Measurements from ENCODE around the gene SPDYE4. TPM values are rescaled to one million over a fixed set of nuclear protein-coding genes. Genes with fewer than 3 reads are reported as not detected.

The SPDYE4 gene
- polyA plus RNA-seq, 1 experiment = not detected

DNA sequence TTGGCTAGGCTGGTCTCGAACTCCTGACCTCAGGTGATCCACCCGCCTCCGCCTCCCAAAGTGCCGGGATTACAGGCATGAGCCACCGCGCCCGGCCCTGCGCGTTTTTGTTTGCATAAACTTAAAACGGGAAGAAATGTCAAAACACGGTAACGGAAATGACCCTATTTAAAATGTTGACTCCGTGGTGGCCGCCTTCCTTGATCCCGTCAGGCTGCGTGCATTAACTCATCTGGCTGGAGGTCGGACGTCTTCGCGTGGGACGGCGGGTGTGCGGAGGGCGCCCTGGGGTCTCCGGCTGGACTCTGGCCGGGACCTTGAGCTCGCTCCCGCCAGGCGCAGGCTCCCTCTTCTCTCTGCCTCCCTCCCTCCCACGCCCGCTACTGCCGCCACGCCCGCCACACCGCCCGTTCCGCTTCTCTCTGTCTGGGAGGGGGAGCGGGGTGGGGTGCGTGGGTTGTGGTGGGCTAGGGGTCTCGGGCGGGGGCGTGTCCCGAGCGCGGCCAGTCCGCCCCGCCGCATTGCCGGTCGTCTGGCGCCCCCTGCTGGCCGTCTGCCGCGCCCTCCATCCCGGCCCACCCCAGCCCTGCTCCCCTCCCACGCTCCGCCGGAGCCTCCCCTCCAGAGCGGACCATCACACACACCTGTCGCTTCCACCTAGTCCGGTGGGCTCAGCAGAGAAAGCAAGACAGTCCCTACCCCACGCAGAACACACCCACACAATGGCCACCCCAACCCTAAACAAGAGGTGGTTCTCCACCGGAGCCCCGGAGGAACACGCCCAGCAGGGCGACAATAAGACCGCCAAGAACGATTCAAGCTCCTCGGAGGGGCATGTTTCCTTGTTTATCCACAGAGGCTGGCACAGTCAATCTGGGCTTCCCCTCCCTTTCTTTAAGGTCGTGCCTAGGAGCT is 12.5 kb downstream of the SPDYE4 start:
- ChIA-PET POLR2A (no interaction called here), CTCF (interaction anchor here (0.6 to 2.5 kb wide), 50 partner anchors 9 to 362 kb away, joined by 3 to 29 read pairs (median 4); no protein-coding TSS in a partner anchor)
- peaks cover 4% of the 10 kb centered on the region for H3K27me3 ChIP-seq (ENCODE audit: control insufficient read depth, insufficient read depth, low read length)
- H3K27ac ChIP-seq (ENCODE audit: low read depth, low read length) = no peak overlapping the region
- H3K9me3 ChIP-seq (ENCODE audit: control insufficient read depth, insufficient read depth, low read length) = no peaks in the 10 kb centered on the region; the same call in 1 of the 2 replicates
- TF ChIP-seq, protein P1, sequence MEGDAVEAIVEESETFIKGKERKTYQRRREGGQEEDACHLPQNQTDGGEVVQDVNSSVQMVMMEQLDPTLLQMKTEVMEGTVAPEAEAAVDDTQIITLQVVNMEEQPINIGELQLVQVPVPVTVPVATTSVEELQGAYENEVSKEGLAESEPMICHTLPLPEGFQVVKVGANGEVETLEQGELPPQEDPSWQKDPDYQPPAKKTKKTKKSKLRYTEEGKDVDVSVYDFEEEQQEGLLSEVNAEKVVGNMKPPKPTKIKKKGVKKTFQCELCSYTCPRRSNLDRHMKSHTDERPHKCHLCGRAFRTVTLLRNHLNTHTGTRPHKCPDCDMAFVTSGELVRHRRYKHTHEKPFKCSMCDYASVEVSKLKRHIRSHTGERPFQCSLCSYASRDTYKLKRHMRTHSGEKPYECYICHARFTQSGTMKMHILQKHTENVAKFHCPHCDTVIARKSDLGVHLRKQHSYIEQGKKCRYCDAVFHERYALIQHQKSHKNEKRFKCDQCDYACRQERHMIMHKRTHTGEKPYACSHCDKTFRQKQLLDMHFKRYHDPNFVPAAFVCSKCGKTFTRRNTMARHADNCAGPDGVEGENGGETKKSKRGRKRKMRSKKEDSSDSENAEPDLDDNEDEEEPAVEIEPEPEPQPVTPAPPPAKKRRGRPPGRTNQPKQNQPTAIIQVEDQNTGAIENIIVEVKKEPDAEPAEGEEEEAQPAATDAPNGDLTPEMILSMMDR (IDR thresholded peaks at IDR 0.05; ENCODE audit: low read depth, low read length) = peak; percentile 69
- peak; percentile 4 for DNase-seq (ENCODE audit: low read depth, low spot score)
- H3K4me3 ChIP-seq (ENCODE audit: low read depth, low read length) = peak overlapping the region; percentile 65

DNA sequence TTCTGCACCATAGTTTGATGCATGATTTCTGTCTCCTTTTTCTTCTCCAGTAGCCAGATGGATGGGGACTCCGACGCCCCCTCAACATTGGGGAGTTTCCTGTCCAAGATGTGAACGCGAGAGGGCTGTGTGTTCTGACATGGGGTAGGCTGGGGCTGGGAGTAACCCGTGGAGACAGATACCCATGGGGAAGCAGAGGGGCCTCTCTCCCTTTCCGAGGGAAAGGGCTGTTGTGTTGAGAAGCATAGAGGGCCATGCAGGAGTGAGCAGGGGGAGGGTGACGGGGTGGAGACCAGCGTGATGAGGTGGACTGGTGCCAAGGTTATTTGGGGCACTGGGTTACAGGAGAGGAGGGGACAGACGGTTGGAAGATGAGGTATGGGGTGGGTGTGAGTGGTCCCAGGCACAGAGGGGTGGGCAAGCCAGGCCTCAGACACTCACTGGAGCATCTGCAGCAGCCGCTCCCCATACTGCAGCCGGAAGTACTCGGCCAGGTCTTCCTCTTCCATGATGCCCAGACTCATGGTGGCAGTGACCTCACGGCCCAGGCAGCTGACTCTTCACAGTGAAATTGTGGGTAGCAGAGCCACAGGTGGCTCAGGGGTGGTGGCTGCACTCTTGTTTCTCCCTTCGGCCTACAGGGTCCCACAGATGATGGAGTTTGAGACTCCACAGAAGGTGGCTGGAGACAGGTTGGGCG is 14.1 kb downstream of the SPDYE4 start:
- Histone ChIP-seq H3K27ac (ENCODE audit: low read depth, low read length) (no peak overlapping the region), H3K27me3 (ENCODE audit: control insufficient read depth, insufficient read depth, low read length) (peaks cover 4% of the 10 kb centered on the region), H3K4me3 (ENCODE audit: low read depth, low read length) (no peak overlapping the region), H3K9me3 (ENCODE audit: control insufficient read depth, insufficient read depth, low read length) (no peaks in the 10 kb centered on the region; the same call in 1 of the 2 replicates)
- ChIA-PET CTCF (no interaction called here), POLR2A (no interaction called here)
- DNase-seq (ENCODE audit: low read depth, low spot score) = no peak
- TF ChIP-seq, protein P1 (IDR thresholded peaks at IDR 0.05; ENCODE audit: low read depth, low read length) = no peak

DNA sequence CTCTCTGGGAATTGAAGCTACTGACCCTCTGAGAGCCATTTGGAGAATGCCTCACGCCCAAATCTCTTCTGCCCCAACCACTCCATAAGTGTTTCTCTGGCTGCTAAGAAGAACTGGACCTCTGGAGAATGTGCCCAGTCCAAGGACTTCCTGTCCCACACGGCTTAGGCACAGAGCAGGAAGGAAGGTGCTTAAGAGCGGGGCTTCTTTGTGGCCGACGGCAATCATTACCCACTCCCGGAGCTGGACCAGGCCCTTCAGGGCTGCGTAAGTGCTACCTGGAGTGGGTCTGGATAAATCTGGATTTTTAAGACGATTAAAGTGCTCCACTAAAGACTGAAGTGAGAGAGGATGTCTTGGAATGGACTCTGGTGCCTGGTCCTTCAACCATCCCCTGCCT is 15.5 kb downstream of the SPDYE4 start:
- TF ChIP-seq, protein P1 (IDR thresholded peaks at IDR 0.05; ENCODE audit: low read depth, low read length) = no peak
- CTCF ChIA-PET = no interaction called here
- Histone ChIP-seq H3K4me3 (ENCODE audit: low read depth, low read length) (no peak overlapping the region), H3K27me3 (ENCODE audit: control insufficient read depth, insufficient read depth, low read length) (peaks cover 4% of the 10 kb centered on the region), H3K9me3 (ENCODE audit: control insufficient read depth, insufficient read depth, low read length) (no peaks in the 10 kb centered on the region; the same call in 1 of the 2 replicates), H3K27ac (ENCODE audit: low read depth, low read length) (no peak overlapping the region)
- POLR2A ChIA-PET = no interaction called here
- no peak for DNase-seq (ENCODE audit: low read depth, low spot score)

DNA sequence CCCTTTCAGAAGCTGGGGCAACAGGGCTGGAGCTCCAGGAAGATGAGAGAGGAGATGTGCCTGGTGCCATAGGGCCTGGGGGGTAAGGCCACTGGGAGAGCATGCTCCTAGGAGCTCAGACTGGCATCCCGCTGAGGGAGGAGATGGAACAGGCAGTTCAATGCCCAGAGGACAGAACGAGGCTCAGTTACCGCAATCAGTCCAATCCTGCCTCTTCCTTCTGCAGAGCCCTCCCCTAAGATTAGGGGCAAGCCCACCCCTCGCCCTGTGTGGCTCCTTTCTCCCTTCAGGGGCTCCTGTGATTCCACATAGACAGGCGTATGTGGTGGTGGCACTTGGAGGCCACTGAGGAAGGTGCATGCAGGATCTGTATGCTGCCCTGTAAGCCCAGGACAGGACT is 16.1 kb downstream of the SPDYE4 start:
- POLR2A ChIA-PET = no interaction called here
- no peak overlapping the region for H3K27ac ChIP-seq (ENCODE audit: low read depth, low read length)
- H3K9me3 ChIP-seq (ENCODE audit: control insufficient read depth, insufficient read depth, low read length) = no peaks in the 10 kb centered on the region; the same call in 1 of the 2 replicates
- no peak overlapping the region for H3K4me3 ChIP-seq (ENCODE audit: low read depth, low read length)
- no peak for DNase-seq (ENCODE audit: low read depth, low spot score)
- TF ChIP-seq, protein P1 (IDR thresholded peaks at IDR 0.05; ENCODE audit: low read depth, low read length) = no peak
- CTCF ChIA-PET = interaction anchor here (1.4 kb wide), 1 partner anchor 43 kb away, joined by 3 read pairs; no protein-coding TSS in a partner anchor
- H3K27me3 ChIP-seq (ENCODE audit: control insufficient read depth, insufficient read depth, low read length) = no peaks in the 10 kb centered on the region

Data from AG04450 (cell line).